K562 (cell line): ENCODE measurements around the gene NRSN2. TPM values are rescaled to one million over a fixed set of nuclear protein-coding genes. Genes with fewer than 3 reads are reported as not detected.
A peak's percentile ranks its signal among the peaks of the same experiment; 100 is the strongest.

Experiments
- BCL6 ChIP-seq: fragments of 250-450 bp; sonication (Bioruptor Pico); IDR thresholded peaks from 2 replicates; pipeline ENCODE4 v1.4.0; 2020
- EP400 ChIP-seq: fragments of 450-650 bp; IDR thresholded peaks from 2 replicates; pipeline ENCODE4 v1.6.1; 2017; ENCODE audit warnings: antibody characterized with exemption, mild to moderate bottlenecking, moderate library complexity
- ETS2 ChIP-seq: IDR thresholded peaks from 2 replicates; pipeline ENCODE4 v1.6.1; 2016; ENCODE audit warnings: borderline replicate concordance, missing genetic modification characterization, mild to moderate bottlenecking, moderate library complexity, missing compliant biosample characterization; ENCODE audit not compliant: poor library complexity, severe bottlenecking
- EWSR1 ChIP-seq: fragments of 450-650 bp; IDR thresholded peaks from 2 replicates; pipeline ENCODE4 v1.6.1; 2018; ENCODE audit warnings: borderline replicate concordance, mild to moderate bottlenecking, low read depth, moderate library complexity; ENCODE audit not compliant: partially characterized antibody
- FOXA3 ChIP-seq, 2 experiments: fragments of 450-650 bp in 1 of 2; sonication (generic) in 1 of 2; formaldehyde crosslinking; IDR thresholded peaks in 1 of 2; conservative IDR thresholded peaks in 1 of 2; 2 replicates each; pipeline versions ENCODE4 v1.4.0 to v1.8.0; 2020 to 2022; ENCODE audit warnings: mild to moderate bottlenecking in 2 of 2, missing genetic modification reagents in 1 of 2
- KDM2B ChIP-seq: fragments of 250-450 bp; sonication (Bioruptor Pico); IDR thresholded peaks from 2 replicates; pipeline ENCODE4 v1.8.0; 2021; ENCODE audit warnings: mild to moderate bottlenecking, moderate library complexity
- MEF2D ChIP-seq: conservative IDR thresholded peaks from 2 replicates; pipeline ENCODE4 v1.6.1; 2016; ENCODE audit warnings: low read depth, missing genetic modification characterization, missing compliant biosample characterization
- NCOA1 ChIP-seq: fragments of 450-650 bp; IDR thresholded peaks from 2 replicates; pipeline ENCODE4 v1.6.1; 2016; ENCODE audit warnings: low read depth
- NFIC ChIP-seq: fragments of 450-650 bp; IDR thresholded peaks from 2 replicates; pipeline ENCODE4 v1.6.1; 2017; ENCODE audit warnings: mild to moderate bottlenecking, inconsistent platforms
- POLR2G ChIP-seq: fragments of 200-400 bp; formaldehyde crosslinking; IDR thresholded peaks from 2 replicates; pipeline ENCODE4 v1.6.1; 2017; ENCODE audit warnings: low read depth, mild to moderate bottlenecking, antibody characterized with exemption, low read length, moderate library complexity
- POLR3G ChIP-seq: IDR thresholded peaks from 2 replicates; pipeline ENCODE4 v1.6.1; 2011; ENCODE audit not compliant: insufficient read length, insufficient replicate concordance; ENCODE audit errors: extremely low read depth
- SMARCA4 ChIP-seq: fragments of 450-650 bp; IDR thresholded peaks from 2 replicates; pipeline ENCODE4 v1.6.1; 2016
- SUPT5H ChIP-seq: fragments of 450-650 bp; IDR thresholded peaks from 2 replicates; pipeline ENCODE4 v1.6.1; 2016
- TOE1 ChIP-seq, 2 experiments: fragments of 450-650 bp in 1 of 2; sonication (generic) in 1 of 2; formaldehyde crosslinking in 1 of 2; IDR thresholded peaks; 2 replicates each; pipeline versions ENCODE4 v1.7.1 to v1.8.0; 2016 to 2022; ENCODE audit warnings: borderline replicate concordance in 2 of 2, mild to moderate bottlenecking in 2 of 2, antibody characterized with exemption in 1 of 2, inconsistent platforms in 1 of 2, low read depth in 1 of 2, missing genetic modification reagents in 1 of 2, moderate library complexity in 1 of 2
- VEZF1 ChIP-seq: fragments of 200-800 bp; sonication (Bioruptor generic); IDR thresholded peaks from 2 replicates; pipeline ENCODE4 v1.6.1; 2017; ENCODE audit warnings: missing genetic modification characterization, missing compliant biosample characterization
- XRCC5 ChIP-seq: fragments of 200-400 bp; formaldehyde crosslinking; IDR thresholded peaks from 2 replicates; pipeline ENCODE4 v1.6.1; 2017; ENCODE audit warnings: low read depth, mild to moderate bottlenecking, low read length
- ZBTB26 ChIP-seq: fragments of 450-650 bp; formaldehyde crosslinking; IDR thresholded peaks from 2 replicates; pipeline ENCODE4 v1.4.0; 2022; ENCODE audit warnings: missing genetic modification characterization
- ZNF140 ChIP-seq: fragments of 250-450 bp; sonication (Bioruptor Pico); IDR thresholded peaks from 2 replicates; pipeline ENCODE4 v1.8.0; 2021; ENCODE audit warnings: moderate library complexity, mild to moderate bottlenecking, inconsistent platforms
- ZNF175 ChIP-seq: fragments of 200-800 bp; sonication (Bioruptor generic); IDR thresholded peaks from 2 replicates; pipeline ENCODE4 v1.6.1; 2016; ENCODE audit warnings: low read depth, mild to moderate bottlenecking, missing genetic modification characterization, missing compliant biosample characterization
- ZNF217 ChIP-seq: sonication (generic); formaldehyde crosslinking; IDR thresholded peaks from 2 replicates; pipeline ENCODE4 v1.8.0; 2022; ENCODE audit warnings: mild to moderate bottlenecking, missing genetic modification reagents
- ZNF23 ChIP-seq: fragments of 250-450 bp; sonication (Bioruptor Pico); IDR thresholded peaks from 2 replicates; pipeline ENCODE4 v1.4.0; 2020; ENCODE audit warnings: mild to moderate bottlenecking
- ZNF395 ChIP-seq: fragments of 200-800 bp; sonication (Bioruptor generic); IDR thresholded peaks from 2 replicates; pipeline ENCODE4 v1.6.1; 2017; ENCODE audit warnings: missing genetic modification characterization, missing compliant biosample characterization
- ZNF511 ChIP-seq: sonication (generic); formaldehyde crosslinking; IDR thresholded peaks from 2 replicates; pipeline ENCODE4 v1.8.0; 2022; ENCODE audit warnings: mild to moderate bottlenecking, missing genetic modification reagents
- ZNF766 ChIP-seq: fragments of 200-800 bp; sonication (Bioruptor generic); conservative IDR thresholded peaks from 2 replicates; pipeline ENCODE4 v1.6.1; 2016; ENCODE audit warnings: missing genetic modification characterization, missing compliant biosample characterization
- polyA plus RNA-seq, 8 experiments: library from polyadenylated mRNA; depleted of rRNA in 4 of 8; stranded (reverse) in 5 of 8; unstranded in 3 of 8; fragments of >200 nt; fragmentation: Nextera tagmentation in 2 of 8; fragmentation: Illumina TruSeq in 1 of 8; extraction: Ambion mirVana in 2 of 8; extraction: Trizol in 1 of 8; gene quantifications; 2 replicates each; pipeline versions ENCODE4 v1.2.1 to v1.2.3, GENCODE V29; 2011 to 2014; ENCODE audit warnings: inconsistent platforms in 1 of 8, missing spikeins in 1 of 8
- total RNA-seq, 7 experiments: library from RNA; depleted of rRNA in 6 of 7; stranded (reverse); fragments of >200 nt in 6 of 7; fragmentation: Illumina TruSeq in 2 of 7; extraction: Trizol in 2 of 7; gene quantifications; 2 replicates each; pipeline versions ENCODE4 v1.2.1 to v1.2.3, GENCODE V29; 2011 to 2021; ENCODE audit warnings: low replicate concordance in 1 of 7

NRSN2 gene
- total and polyA plus RNA-seq, 9 of the 15 experiments (the other 6 are each of a cell fraction or from before 2014, with no cell fraction given): 7.5 to 29.7 (median 11.1) TPM

- no peak; a peak in 1 of 4 replicates for TF ChIP-seq FOXA3 (CRISPR knock-in tag; conservative IDR thresholded peaks at IDR 0.05 in 1 of 2, IDR thresholded peaks at IDR 0.05 in 1 of 2)
- peak; percentile 74; the same call in 1 of the 2 replicates for TF ChIP-seq ZNF766
- peak; percentile 59; the same call in 1 of the 2 replicates for TF ChIP-seq POLR2G
- no peak for TF ChIP-seq EWSR1
- TF ChIP-seq POLR3G: no peak
- no peak for TF ChIP-seq KDM2B (CRISPR knock-in tag)
- no peak for TF ChIP-seq ZNF511 (CRISPR knock-in tag)
- TF ChIP-seq TOE1 (IDR thresholded peaks at IDR 0.05; ENCODE audit: borderline replicate concordance): no peak
- no peak for TF ChIP-seq TOE1 (CRISPR knock-in tag; IDR thresholded peaks at IDR 0.05; ENCODE audit: borderline replicate concordance, low read depth)
- TF ChIP-seq XRCC5: no peak
- no peak for TF ChIP-seq SMARCA4
- no peak for TF ChIP-seq ZNF23 (CRISPR knock-in tag)
- TF ChIP-seq ZBTB26 (CRISPR knock-in tag): no peak
- no peak; the same call in 1 of the 2 replicates for TF ChIP-seq ZNF175 (CRISPR knock-in tag)
- TF ChIP-seq BCL6: no peak
- TF ChIP-seq NCOA1: peak; percentile 89
- no peak for TF ChIP-seq ETS2 (tag)
- TF ChIP-seq ZNF140: no peak
- no peak for TF ChIP-seq NFIC
- TF ChIP-seq ZNF217: no peak
- peak; percentile 39 for TF ChIP-seq EP400
- peak; percentile 99 for TF ChIP-seq MEF2D
- no peak; the same call in 1 of the 2 replicates for TF ChIP-seq SUPT5H
- peak; percentile 34; the same call in 1 of the 2 replicates for TF ChIP-seq ZNF395 (CRISPR knock-in tag)
- peak; percentile 72 for TF ChIP-seq VEZF1
These were observed 26.4 kb downstream of the NRSN2 start (continued) for GRCh38 chr20:373171-373890.
